HepG2 (cell line): Measurements from ENCODE around the gene UAP1L1. TPM values are rescaled to one million over a fixed set of nuclear protein-coding genes. Genes with fewer than 3 reads are reported as not detected.

Experiments
- BHLHE40 ChIP-seq: IDR thresholded peaks from 2 replicates; pipeline ENCODE4 v1.6.1; 2011; ENCODE audit warnings: low read length, improper control_type of control experiment
- EED ChIP-seq: sonication (generic); formaldehyde crosslinking; IDR thresholded peaks from 2 replicates; pipeline ENCODE4 v1.5.0; 2020; ENCODE audit warnings: mild to moderate bottlenecking, missing genetic modification reagents
- GABPB1 ChIP-seq: IDR thresholded peaks from 2 replicates; pipeline ENCODE4 v1.6.1; 2016; ENCODE audit warnings: mild to moderate bottlenecking, missing genetic modification reagents, moderate library complexity, missing compliant biosample characterization
- HNRNPLL ChIP-seq: fragments of 200-400 bp; formaldehyde crosslinking; IDR thresholded peaks from 2 replicates; pipeline ENCODE4 v1.6.1; 2017; ENCODE audit warnings: mild to moderate bottlenecking, low read depth, low read length; ENCODE audit not compliant: poor library complexity, severe bottlenecking
- KDM1A ChIP-seq: IDR thresholded peaks from 2 replicates; pipeline ENCODE4 v1.6.1; 2016; ENCODE audit warnings: missing compliant biosample characterization
- NR0B2 ChIP-seq: sonication (generic); formaldehyde crosslinking; IDR thresholded peaks from 2 replicates; pipeline ENCODE4 v1.4.0; 2020; ENCODE audit warnings: mild to moderate bottlenecking, missing genetic modification reagents
- RARG ChIP-seq: sonication (generic); formaldehyde crosslinking; IDR thresholded peaks from 2 replicates; pipeline ENCODE4 v1.4.0; 2020; ENCODE audit warnings: low read depth, mild to moderate bottlenecking, missing genetic modification reagents
- SNAI1 ChIP-seq: sonication (generic); formaldehyde crosslinking; IDR thresholded peaks from 2 replicates; pipeline ENCODE4 v1.5.0; 2020; ENCODE audit warnings: mild to moderate bottlenecking, missing genetic modification reagents, borderline replicate concordance
- SOX13 ChIP-seq, 3 experiments: fragments of 450-650 bp in 1 of 3; sonication (generic) in 1 of 3; formaldehyde crosslinking in 1 of 3; IDR thresholded peaks in 2 of 3; conservative IDR thresholded peaks in 1 of 3; 2 replicates each; pipeline versions ENCODE4 v1.5.0 to v1.6.1; 2016 to 2020; ENCODE audit warnings: antibody characterized with exemption in 1 of 3, mild to moderate bottlenecking in 1 of 3, missing compliant biosample characterization in 1 of 3, missing genetic modification reagents in 1 of 3, moderate library complexity in 1 of 3
- ZBTB1 ChIP-seq: sonication (generic); formaldehyde crosslinking; IDR thresholded peaks from 2 replicates; pipeline ENCODE4 v1.4.0; 2020; ENCODE audit warnings: missing genetic modification reagents, borderline replicate concordance
- ZBTB38 ChIP-seq: sonication (generic); formaldehyde crosslinking; IDR thresholded peaks from 2 replicates; pipeline ENCODE4 v1.5.1; 2020; ENCODE audit warnings: mild to moderate bottlenecking, missing genetic modification reagents
- ZC3H13 ChIP-seq: sonication (generic); formaldehyde crosslinking; IDR thresholded peaks from 2 replicates; pipeline ENCODE4 v1.8.1; 2023; ENCODE audit warnings: mild to moderate bottlenecking, missing genetic modification reagents, moderate library complexity
- ZNF333 ChIP-seq: sonication (generic); formaldehyde crosslinking; IDR thresholded peaks from 2 replicates; pipeline ENCODE4 v1.4.0; 2020; ENCODE audit warnings: mild to moderate bottlenecking, missing genetic modification reagents, borderline replicate concordance
- ZNF484 ChIP-seq: sonication (generic); formaldehyde crosslinking; IDR thresholded peaks from 2 replicates; pipeline ENCODE4 v1.5.1; 2020; ENCODE audit warnings: mild to moderate bottlenecking, low read depth, missing genetic modification reagents, borderline replicate concordance
- ZNF800 ChIP-seq: sonication (generic); formaldehyde crosslinking; IDR thresholded peaks from 2 replicates; pipeline ENCODE4 v1.4.0; 2020; ENCODE audit warnings: missing genetic modification reagents
- ZNF841 ChIP-seq: sonication (generic); formaldehyde crosslinking; IDR thresholded peaks from 2 replicates; pipeline ENCODE4 v1.8.1; 2023; ENCODE audit warnings: missing genetic modification reagents, borderline replicate concordance
- polyA plus RNA-seq, 8 experiments: library from polyadenylated mRNA; depleted of rRNA in 3 of 8; stranded (reverse) in 7 of 8; unstranded in 1 of 8; fragments of >200 nt; fragmentation: Illumina TruSeq in 4 of 8; extraction: Trizol in 4 of 8; gene quantifications; 2 replicates each; pipeline versions ENCODE4 v1.2.1 to v1.2.3, GENCODE V29; 2011 to 2016; ENCODE audit warnings: low read depth in 4 of 8, missing spikeins in 1 of 8, mixed read lengths in 1 of 8; ENCODE audit not compliant: insufficient read depth in 1 of 8
- total RNA-seq, 5 experiments: library from RNA; depleted of rRNA; stranded (reverse); fragments of >200 nt; fragmentation: Illumina TruSeq; extraction: Trizol; gene quantifications; 2 replicates each; pipeline ENCODE4 v1.2.3, GENCODE V29; 2016; ENCODE audit warnings: low read depth in 1 of 5
- TF ChIP-seq, protein P1 (sequence below): sonication (generic); formaldehyde crosslinking; IDR thresholded peaks from 2 replicates; pipeline ENCODE4 v1.4.0; 2020; ENCODE audit warnings: missing genetic modification reagents
- TF ChIP-seq, protein P2 (sequence below): sonication (generic); formaldehyde crosslinking; IDR thresholded peaks from 2 replicates; pipeline ENCODE4 v1.4.0; 2020; ENCODE audit warnings: mild to moderate bottlenecking, missing genetic modification reagents
- TF ChIP-seq, protein P3 (sequence below): conservative IDR thresholded peaks from 2 replicates; pipeline ENCODE4 v1.6.1; 2018; ENCODE audit warnings: missing genetic modification reagents
- TF ChIP-seq, protein P4 (sequence below): sonication (generic); formaldehyde crosslinking; IDR thresholded peaks from 2 replicates; pipeline ENCODE4 v1.4.0; 2020; ENCODE audit warnings: missing genetic modification reagents, borderline replicate concordance

The UAP1L1 gene
- total and polyA plus RNA-seq, 2 of the 13 experiments (the other 11 are each of a cell fraction or from before 2014, with no cell fraction given): 5.4 to 6.4 TPM

GRCh38 chr9:137028263-137029057 lies 48.9 kb upstream of the UAP1L1 start (continued):
- TF ChIP-seq, protein P1, sequence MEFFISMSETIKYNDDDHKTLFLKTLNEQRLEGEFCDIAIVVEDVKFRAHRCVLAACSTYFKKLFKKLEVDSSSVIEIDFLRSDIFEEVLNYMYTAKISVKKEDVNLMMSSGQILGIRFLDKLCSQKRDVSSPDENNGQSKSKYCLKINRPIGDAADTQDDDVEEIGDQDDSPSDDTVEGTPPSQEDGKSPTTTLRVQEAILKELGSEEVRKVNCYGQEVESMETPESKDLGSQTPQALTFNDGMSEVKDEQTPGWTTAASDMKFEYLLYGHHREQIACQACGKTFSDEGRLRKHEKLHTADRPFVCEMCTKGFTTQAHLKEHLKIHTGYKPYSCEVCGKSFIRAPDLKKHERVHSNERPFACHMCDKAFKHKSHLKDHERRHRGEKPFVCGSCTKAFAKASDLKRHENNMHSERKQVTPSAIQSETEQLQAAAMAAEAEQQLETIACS (CRISPR knock-in tag): no peak; the same call in 1 of the 2 replicates
- TF ChIP-seq, protein P2, sequence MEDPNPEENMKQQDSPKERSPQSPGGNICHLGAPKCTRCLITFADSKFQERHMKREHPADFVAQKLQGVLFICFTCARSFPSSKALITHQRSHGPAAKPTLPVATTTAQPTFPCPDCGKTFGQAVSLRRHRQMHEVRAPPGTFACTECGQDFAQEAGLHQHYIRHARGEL (CRISPR knock-in tag): no peak
- TF ChIP-seq KDM1A (CRISPR knock-in tag) (no peak), SOX13 (IDR thresholded peaks at IDR 0.05) (no peak), SOX13 (CRISPR knock-in tag; conservative IDR thresholded peaks at IDR 0.05 in 1 of 2, IDR thresholded peaks at IDR 0.05 in 1 of 2) (no peak), ZNF484 (no peak), ZBTB1 (CRISPR knock-in tag) (no peak), HNRNPLL (peak; percentile 58), BHLHE40 (no peak), ZNF841 (CRISPR knock-in tag) (no peak), GABPB1 (CRISPR knock-in tag) (peak; percentile 37; the same call in 1 of the 2 replicates), EED (0 out of 2 replicates have a peak, but pooled peaks have one; percentile 43), ZBTB38 (CRISPR knock-in tag) (no peak), NR0B2 (CRISPR knock-in tag) (no peak), ZC3H13 (CRISPR knock-in tag) (no peak), ZNF800 (CRISPR knock-in tag) (no peak), ZNF333 (CRISPR knock-in tag) (no peak), SNAI1 (CRISPR knock-in tag) (no peak), RARG (CRISPR knock-in tag) (no peak)
- TF ChIP-seq, protein P3, sequence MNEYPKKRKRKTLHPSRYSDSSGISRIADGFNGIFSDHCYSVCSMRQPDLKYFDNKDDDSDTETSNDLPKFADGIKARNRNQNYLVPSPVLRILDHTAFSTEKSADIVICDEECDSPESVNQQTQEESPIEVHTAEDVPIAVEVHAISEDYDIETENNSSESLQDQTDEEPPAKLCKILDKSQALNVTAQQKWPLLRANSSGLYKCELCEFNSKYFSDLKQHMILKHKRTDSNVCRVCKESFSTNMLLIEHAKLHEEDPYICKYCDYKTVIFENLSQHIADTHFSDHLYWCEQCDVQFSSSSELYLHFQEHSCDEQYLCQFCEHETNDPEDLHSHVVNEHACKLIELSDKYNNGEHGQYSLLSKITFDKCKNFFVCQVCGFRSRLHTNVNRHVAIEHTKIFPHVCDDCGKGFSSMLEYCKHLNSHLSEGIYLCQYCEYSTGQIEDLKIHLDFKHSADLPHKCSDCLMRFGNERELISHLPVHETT (CRISPR knock-in tag): no peak
- TF ChIP-seq, protein P4, sequence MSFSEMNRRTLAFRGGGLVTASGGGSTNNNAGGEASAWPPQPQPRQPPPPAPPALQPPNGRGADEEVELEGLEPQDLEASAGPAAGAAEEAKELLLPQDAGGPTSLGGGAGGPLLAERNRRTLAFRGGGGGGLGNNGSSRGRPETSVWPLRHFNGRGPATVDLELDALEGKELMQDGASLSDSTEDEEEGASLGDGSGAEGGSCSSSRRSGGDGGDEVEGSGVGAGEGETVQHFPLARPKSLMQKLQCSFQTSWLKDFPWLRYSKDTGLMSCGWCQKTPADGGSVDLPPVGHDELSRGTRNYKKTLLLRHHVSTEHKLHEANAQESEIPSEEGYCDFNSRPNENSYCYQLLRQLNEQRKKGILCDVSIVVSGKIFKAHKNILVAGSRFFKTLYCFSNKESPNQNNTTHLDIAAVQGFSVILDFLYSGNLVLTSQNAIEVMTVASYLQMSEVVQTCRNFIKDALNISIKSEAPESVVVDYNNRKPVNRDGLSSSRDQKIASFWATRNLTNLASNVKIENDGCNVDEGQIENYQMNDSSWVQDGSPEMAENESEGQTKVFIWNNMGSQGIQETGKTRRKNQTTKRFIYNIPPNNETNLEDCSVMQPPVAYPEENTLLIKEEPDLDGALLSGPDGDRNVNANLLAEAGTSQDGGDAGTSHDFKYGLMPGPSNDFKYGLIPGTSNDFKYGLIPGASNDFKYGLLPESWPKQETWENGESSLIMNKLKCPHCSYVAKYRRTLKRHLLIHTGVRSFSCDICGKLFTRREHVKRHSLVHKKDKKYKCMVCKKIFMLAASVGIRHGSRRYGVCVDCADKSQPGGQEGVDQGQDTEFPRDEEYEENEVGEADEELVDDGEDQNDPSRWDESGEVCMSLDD (CRISPR knock-in tag): no peak; the same call in 1 of the 2 replicates
